ENCODE measurements around the gene DNAH14. TPM values are rescaled to one million over a fixed set of nuclear protein-coding genes. Genes with fewer than 3 reads are reported as not detected.
A peak's percentile ranks its signal among the peaks of the same experiment; 100 is the strongest.

The DNAH14 gene
- total RNA-seq, 2 donors from 2014 or later = 36.6 to 41.6 TPM

GRCh38 chr1:225343618-225344017, 414.1 kb downstream of the DNAH14 start:
- H3K4me1 ChIP-seq (ENCODE audit: control insufficient read depth, insufficient read depth, low read length) = no peaks in the 10 kb centered on the region
- Mint-ChIP-seq H3K27ac (no peak overlapping the region), H3K36me3 (ENCODE audit: low read depth) (no peaks in the 10 kb centered on the region), H3K4me3 (no peak overlapping the region), H3K4me1 (peaks cover 6% of the 10 kb centered on the region), H3K9me3 (peaks cover 1% of the 10 kb centered on the region), H3K27me3 (ENCODE audit: insufficient read depth) (peaks cover 2% of the 10 kb centered on the region)
- H3K27ac ChIP-seq (ENCODE audit: low read depth, low read length) = no peak overlapping the region
- no peaks in the 10 kb centered on the region for H3K27me3 ChIP-seq (ENCODE audit: control insufficient read depth, insufficient read depth, low read length, poor library complexity, severe bottlenecking)
- peak; percentile 60 for TF ChIP-seq CTCF (conservative IDR thresholded peaks at IDR 0.05)
- no peak overlapping the region for H3K4me3 ChIP-seq (ENCODE audit: low read length)
- no peak for DNase-seq
- no peaks in the 10 kb centered on the region for H3K36me3 ChIP-seq (ENCODE audit: control insufficient read depth, insufficient read depth, low read length)
- no peak overlapping the region for H3K9ac ChIP-seq (ENCODE audit: extremely low read depth, low read length, poor library complexity, severe bottlenecking)
- no peaks in the 10 kb centered on the region for H3K9me3 ChIP-seq (ENCODE audit: control insufficient read depth, low read length)

GRCh38 chr1:225347123-225347683, 417.7 kb downstream of the DNAH14 start:
- H3K27ac ChIP-seq (ENCODE audit: low read depth, low read length) = peak overlapping the region; percentile 48
- no peak for DNase-seq

DNA sequence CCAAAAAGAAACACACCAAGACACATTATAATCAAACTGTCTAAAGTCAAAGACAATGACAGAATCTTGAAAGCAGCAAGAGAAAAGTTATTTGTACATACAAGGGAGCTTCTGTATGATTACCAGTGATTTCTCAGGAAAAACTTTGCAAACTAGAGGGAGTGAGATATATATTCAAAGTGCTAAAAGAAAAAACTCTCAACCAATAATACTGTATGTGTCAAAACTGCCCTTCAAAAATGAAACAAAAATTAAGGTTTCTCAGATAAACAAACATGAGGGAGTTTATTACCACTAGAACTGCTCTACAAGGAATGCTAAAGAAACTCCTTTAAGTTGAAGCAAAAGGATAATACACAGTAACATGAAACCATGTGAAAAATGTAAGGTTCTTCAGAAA, 418.9 kb downstream of the DNAH14 start:
- Histone ChIP-seq H3K27me3 (ENCODE audit: control insufficient read depth, insufficient read depth, low read length, poor library complexity, severe bottlenecking) (no peaks in the 10 kb centered on the region), H3K27ac (ENCODE audit: low read depth, low read length) (no peak overlapping the region), H3K4me3 (ENCODE audit: low read length) (no peak overlapping the region), H3K9me3 (ENCODE audit: control insufficient read depth, low read length) (no peaks in the 10 kb centered on the region), H3K9ac (ENCODE audit: extremely low read depth, low read length, poor library complexity, severe bottlenecking) (no peak overlapping the region), H3K4me1 (ENCODE audit: control insufficient read depth, insufficient read depth, low read length) (no peaks in the 10 kb centered on the region), H3K36me3 (ENCODE audit: control insufficient read depth, insufficient read depth, low read length) (no peaks in the 10 kb centered on the region)
- Mint-ChIP-seq H3K9me3 (no peaks in the 10 kb centered on the region), H3K4me3 (no peak overlapping the region), H3K36me3 (ENCODE audit: low read depth) (no peaks in the 10 kb centered on the region), H3K4me1 (peaks cover 6% of the 10 kb centered on the region), H3K27ac (no peak overlapping the region), H3K27me3 (ENCODE audit: insufficient read depth) (peaks cover 23% of the 10 kb centered on the region)
- no peak for TF ChIP-seq CTCF (conservative IDR thresholded peaks at IDR 0.05)
- DNase-seq = no peak

More at GRCh38 chr1:225347123-225347683, 417.7 kb downstream of the DNAH14 start:
- Mint-ChIP-seq H3K27me3 (ENCODE audit: insufficient read depth) (peaks cover 15% of the 10 kb centered on the region), H3K4me1 (peaks cover 11% of the 10 kb centered on the region), H3K9me3 (no peaks in the 10 kb centered on the region), H3K4me3 (no peak overlapping the region), H3K27ac (no peak overlapping the region), H3K36me3 (ENCODE audit: low read depth) (no peaks in the 10 kb centered on the region)
- no peak overlapping the region for H3K9ac ChIP-seq (ENCODE audit: extremely low read depth, low read length, poor library complexity, severe bottlenecking)
- H3K4me1 ChIP-seq (ENCODE audit: control insufficient read depth, insufficient read depth, low read length) = no peaks in the 10 kb centered on the region
- no peaks in the 10 kb centered on the region for H3K9me3 ChIP-seq (ENCODE audit: control insufficient read depth, low read length)
- H3K27me3 ChIP-seq (ENCODE audit: control insufficient read depth, insufficient read depth, low read length, poor library complexity, severe bottlenecking) = no peaks in the 10 kb centered on the region
- H3K4me3 ChIP-seq (ENCODE audit: low read length) = no peak overlapping the region
- TF ChIP-seq CTCF (conservative IDR thresholded peaks at IDR 0.05) = no peak
- 81% methylated on average over 3 of the region's 3 CpGs; no CpG with 5 or more reads in 1 of the 2 experiments for WGBS, 2 experiments (ENCODE audit: insufficient coverage in 1 of 2, insufficient read length in 1 of 2)
- no peaks in the 10 kb centered on the region for H3K36me3 ChIP-seq (ENCODE audit: control insufficient read depth, insufficient read depth, low read length)
